DMS79 treated with DMSO at 0.1 percent for 48 hours (cell line): ENCODE results near the gene PPP5C.
"Not testable (repeated sequence)": the region's sequence is repeated elsewhere in the genome, so short reads cannot be mapped to it uniquely, and the experiment has no call there.

Source experiments
- DNase-seq: peaks from one replicate; lab custom pipeline; 2025; lab: John Stamatoyannopoulos, UW

The PPP5C gene

DNA sequence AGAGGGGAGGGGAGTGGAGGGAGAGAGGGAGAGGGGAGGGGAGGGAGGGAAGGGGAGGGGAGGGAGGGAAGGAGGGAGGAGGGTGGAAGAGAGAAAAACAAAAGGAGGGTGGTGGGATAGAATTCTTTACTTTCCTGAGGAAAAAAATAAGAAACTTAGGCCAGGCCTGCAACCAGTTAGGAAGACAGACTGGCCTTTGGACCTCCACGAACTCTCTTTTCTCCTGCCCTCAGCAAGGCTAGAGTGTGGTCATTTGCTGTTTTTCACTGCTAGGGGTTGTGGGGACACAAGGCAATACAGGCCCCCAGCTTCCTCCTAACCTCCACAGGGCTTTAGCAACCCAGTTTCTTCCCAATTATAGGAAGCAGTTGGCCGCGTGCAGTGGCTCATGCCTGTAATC lies 62.3 kb downstream of the PPP5C start:
- no peak for DNase-seq

- no peak for DNase-seq
Measured at GRCh38 chr19:46410205-46411087, 63.6 kb downstream of the PPP5C start.

GRCh38 chr19:46411088-46411924 lies 64.4 kb downstream of the PPP5C start:
- DNase-seq = no peak

- DNase-seq = peak; percentile 26
Measured at GRCh38 chr19:46411925-46412649, 65.2 kb downstream of the PPP5C start.

DNA sequence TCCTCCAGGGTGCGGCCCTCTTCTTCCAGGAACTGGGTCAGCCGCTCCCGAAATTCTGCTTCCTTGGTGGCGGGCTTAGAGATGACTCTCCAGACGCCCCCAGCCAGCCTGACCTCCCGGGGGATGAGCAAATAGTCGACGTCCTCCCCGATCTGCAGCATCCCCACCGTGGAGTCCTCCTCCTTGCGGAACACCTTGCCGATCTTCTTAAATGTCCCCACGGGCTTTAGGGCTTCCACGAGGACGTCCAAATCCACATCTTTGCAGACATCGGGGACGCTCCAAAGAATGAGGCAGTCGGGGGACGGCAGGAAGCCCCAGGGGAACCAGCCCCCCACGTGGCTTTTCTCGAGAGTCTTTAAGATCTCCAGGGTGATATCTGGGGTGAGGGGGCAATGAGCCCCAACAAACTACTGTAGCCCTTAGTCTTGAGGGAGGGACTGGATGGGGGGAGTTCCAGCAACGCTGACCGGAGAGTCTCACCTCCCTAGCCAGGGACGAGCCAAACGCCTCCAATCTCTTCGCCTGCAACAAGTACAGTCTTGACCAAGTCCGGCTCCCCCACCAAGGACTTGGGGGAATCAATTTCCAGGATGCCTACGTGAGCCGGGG lies 65.9 kb downstream of the PPP5C start:
- DNase-seq = no peak

DNA sequence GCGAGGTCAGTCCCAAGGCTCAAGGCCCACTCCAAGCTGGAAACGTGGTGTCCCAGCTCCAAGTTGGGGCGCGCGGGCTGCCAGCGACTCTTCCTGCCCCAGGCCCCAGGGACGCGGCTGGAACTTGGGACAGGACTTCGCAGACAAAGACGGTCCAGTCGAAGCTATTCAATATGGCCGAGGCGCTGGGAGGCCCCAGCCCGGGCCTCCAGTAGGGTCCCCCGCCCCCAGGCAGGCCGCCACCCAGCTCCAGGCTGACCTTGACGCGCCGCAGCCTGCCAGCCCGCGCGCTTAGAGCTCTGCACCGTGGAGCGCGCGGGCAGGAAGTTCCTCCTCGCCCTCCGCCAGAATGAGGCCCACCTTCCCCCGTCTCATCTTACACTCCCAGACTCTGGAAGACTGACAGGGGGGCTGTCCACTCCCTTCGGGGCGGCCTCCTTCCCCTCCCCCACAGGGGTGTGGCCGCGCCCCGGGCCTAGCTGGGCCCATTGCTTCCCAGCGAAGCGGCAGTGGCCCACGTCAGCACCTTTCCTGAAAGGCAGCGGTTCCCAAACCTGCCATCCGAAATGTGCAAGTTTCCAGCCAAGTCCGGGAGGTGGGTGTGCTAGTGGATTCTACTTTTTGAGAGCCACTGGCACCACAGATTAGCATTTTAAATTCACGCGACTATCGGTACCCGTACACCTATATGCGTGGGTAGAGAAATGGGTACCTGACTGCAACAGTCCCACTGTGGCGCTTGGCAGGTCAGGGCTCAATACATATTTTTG lies 66.6 kb downstream of the PPP5C start, which contains the start of gene CCDC8:
Gene CCDC8, minus strand, starts transcription at position 303 of the 770 bp plus-strand sequence. CDS start 754 bp downstream, outside the sequence.
- peak; percentile 59 for DNase-seq

DNA sequence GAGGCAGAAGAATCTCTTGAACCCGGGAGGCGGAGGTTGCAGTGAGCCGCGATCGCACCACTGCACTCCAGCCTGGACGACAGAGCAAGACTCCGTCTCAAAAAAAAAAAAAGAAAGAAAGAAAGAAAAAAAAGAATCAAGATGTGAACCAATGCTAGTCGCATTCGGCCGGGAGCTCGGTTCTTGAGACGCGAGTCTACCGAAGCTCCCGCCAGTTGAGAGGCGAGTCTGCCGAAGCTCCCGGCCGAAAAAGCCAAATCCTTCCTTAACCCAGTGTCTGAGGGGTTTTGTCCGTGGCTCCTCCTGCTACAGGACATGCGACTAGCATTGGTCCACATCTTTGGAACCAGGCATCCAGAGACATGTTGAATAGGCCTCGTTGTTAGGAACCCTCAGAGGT lies 68.0 kb downstream of the PPP5C start:
- DNase-seq = not testable (repeated sequence)

DNA sequence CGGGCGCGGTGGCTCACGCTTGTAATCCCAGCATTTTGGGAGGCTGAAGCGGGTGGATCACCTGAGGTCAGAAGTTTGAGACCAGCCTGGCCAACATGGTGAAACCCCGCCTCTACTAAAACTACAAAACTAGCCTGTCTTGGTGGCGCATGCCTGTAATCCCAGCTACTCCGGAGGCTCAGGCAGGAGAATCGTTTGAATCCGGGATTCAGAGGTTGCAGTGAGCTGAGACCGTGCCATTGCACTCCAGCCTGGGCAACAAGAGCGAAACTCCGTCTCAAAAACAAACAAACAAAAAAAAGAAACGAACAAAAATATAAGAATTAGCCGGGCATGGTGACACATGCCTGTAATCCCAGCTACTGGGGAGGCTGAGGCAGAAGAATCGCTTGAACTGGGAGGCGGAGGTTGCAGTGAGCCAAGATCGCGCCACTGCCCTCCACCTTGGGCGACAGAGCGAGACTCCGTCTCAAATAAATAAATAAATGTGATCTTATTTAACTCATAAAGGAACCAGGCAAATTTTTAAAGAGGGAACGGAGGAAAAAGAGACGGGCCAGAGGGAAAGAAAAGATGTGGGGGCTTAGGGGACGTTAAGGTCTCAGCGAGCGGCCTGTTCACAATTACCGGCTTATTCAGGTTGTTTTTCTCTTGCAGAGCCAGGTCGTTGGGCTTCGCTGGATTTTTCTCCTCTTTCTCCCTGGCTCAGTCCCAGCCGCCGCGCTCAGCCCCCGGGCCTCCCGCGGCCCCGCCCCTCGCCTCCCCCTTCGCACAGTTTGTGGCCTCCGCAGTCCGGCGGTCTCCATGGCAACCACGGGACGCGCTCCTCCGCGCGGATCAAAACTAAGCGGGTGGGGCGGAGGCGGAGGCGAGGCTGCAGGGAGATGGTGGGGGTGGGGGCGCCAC lies 69.2 kb downstream of the PPP5C start:
- DNase-seq = peak; percentile 77

DNA sequence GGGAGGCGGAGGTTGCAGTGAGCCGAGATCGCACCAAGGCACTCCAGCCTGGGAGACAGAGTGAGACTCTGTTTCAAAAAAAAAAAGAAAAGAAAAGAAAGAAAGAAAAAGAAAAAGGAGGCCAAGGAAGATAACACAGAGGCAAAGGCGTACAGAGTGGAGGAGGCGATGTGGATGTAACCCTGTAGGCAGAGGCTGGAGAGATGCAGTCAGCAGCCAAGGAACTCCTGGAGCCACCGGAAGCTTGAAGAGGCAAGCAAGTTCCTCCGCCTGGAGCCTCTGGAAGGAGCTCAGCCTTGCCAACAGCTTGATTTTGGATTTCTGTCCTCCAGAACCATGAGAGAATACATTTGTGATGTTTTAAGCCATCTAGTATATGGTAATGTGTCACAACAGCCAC lies 73.2 kb downstream of the PPP5C start:
- no peak for DNase-seq

GRCh38 chr19:46422344-46422743 lies 75.5 kb downstream of the PPP5C start:
- DNase-seq = no peak

DNA sequence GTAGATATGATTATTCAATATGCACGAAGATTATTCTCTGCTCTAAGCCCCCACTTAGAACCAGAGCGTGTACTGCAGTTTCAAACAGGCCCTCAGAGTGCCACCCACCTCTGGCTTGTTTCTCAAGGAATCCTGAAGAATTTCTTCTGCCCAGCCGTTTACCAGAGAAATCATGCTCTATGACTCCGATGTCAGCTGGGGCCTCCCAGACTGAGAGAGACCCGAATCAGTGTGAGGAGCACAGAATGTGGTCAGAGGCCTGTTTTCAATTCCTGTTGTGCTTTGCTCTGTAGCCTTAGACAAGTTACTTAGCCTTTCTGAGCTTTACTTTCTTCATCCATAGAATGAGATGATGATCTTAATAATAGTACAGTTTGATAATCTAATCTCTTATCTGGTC lies 76.3 kb downstream of the PPP5C start:
- DNase-seq = no peak

DNA sequence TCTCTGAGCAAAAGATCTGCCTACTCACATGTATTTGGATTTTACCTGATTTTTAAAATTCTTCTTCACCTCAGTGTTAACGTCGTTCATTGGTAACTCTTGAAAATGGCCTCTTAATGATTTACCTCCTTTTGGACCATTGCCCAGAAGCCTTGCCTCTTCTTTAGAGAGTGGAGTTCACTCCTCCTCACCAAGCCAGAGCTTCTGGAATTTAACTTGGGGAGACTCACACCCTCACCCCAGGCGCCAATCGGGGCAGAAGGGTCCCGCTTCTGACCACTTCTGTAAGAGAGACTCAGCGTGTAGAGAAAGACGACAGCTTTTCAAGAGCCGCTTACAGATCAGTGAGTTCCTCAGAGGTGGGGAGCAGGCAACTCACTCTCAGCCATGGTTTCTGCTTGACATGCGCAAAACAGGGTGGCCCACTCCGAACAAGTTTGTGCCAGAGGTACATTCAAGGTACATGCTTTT lies 79.2 kb downstream of the PPP5C start:
- DNase-seq = peak; percentile 69

GRCh38 chr19:46426506-46427162 lies 79.7 kb downstream of the PPP5C start:
- DNase-seq = peak; percentile 91

- DNase-seq = no peak
Measured at GRCh38 chr19:46427518-46428045, 80.7 kb downstream of the PPP5C start.

- peak; percentile 69 for DNase-seq
Measured at GRCh38 chr19:46428239-46429135, 81.6 kb downstream of the PPP5C start, which contains the start of gene PNMA8C. TSS of gene PNMA8C (minus strand) at chr19:46428936. CDS start at chr19:46428359, 577 bp downstream.

GRCh38 chr19:46429999-46430398 lies 83.1 kb downstream of the PPP5C start:
- no peak for DNase-seq

DNA sequence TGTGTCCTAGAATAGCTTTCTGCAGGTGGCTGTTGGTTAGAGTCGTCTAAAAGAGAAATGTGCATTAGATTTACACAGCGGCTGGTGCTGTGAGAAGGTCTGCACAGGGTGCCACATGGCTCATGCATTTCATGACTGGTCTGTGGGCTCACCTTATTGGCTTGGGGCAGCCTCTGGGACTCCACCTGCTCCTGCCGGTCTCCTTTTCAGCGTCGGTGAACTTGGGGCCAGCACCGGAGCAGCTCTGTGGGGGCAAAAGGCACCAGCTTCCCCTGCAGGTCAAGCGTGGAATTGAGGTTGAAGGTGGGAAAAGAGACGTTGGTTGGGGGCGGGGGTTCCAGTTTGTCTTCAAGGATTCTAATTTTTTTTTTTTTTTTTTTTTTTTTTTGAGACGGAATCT lies 84.9 kb downstream of the PPP5C start:
- no peak for DNase-seq

GRCh38 chr19:46433470-46433869 lies 86.6 kb downstream of the PPP5C start:
- DNase-seq = not testable (repeated sequence)
